IPS-NIHi7 (cell line): Measurements from ENCODE around the gene FUBP3.
A peak's percentile ranks its signal among the peaks of the same experiment; 100 is the strongest.

Source experiments
- DNase-seq: peaks from one replicate; pipeline ENCODE4 v3.0.0; 2012; ENCODE audit warnings: mixed read lengths; ENCODE audit errors: extremely low spot score

Gene FUBP3, protein sequence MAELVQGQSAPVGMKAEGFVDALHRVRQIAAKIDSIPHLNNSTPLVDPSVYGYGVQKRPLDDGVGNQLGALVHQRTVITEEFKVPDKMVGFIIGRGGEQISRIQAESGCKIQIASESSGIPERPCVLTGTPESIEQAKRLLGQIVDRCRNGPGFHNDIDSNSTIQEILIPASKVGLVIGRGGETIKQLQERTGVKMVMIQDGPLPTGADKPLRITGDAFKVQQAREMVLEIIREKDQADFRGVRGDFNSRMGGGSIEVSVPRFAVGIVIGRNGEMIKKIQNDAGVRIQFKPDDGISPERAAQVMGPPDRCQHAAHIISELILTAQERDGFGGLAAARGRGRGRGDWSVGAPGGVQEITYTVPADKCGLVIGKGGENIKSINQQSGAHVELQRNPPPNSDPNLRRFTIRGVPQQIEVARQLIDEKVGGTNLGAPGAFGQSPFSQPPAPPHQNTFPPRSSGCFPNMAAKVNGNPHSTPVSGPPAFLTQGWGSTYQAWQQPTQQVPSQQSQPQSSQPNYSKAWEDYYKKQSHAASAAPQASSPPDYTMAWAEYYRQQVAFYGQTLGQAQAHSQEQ

DNA sequence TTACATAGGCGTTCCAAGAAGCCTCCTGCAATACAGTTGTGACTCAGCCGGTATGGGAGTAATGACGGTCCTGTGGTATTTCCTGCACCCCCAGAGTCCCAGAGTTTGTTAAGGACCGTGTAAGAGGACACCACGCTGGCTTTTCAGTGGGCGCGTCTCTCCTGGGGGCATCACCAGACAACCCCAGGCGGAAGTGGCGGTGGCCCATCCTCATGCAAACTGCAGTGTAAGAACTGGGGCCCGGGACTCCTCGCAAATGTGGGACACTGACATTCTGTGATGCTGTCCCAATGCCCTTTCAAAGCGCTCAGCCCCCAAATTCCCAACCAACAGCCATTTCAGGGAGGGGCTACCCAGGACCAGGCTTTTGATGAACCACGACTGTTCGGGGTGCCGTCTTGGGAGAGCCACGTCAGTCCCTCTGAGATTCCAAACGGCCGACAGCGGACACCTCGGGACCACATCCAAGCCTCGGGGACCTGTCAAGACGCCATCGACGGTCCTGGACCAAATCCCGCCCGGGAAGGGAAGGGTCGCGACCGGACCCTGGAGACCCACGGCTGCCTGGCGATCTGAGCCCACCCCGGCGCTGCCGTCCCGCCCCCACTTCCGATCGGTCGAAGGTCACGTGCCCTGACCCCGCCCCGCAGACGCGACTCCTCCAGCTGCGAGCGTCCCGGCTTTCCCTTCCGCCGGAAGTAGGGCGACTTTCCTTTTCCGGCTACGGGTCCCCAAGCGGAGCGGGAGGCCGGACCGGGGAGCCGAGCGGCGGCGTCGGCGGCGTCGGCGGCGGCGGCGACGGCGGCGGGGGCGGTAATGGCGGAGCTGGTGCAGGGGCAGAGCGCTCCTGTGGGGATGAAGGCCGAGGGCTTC lies at the start of gene FUBP3:
Gene FUBP3, plus strand, starts transcription at position 713 of the 873 bp plus-strand sequence. Its CDS starts 104 bp downstream, at position 817.
- DNase-seq = peak; percentile 99

DNA sequence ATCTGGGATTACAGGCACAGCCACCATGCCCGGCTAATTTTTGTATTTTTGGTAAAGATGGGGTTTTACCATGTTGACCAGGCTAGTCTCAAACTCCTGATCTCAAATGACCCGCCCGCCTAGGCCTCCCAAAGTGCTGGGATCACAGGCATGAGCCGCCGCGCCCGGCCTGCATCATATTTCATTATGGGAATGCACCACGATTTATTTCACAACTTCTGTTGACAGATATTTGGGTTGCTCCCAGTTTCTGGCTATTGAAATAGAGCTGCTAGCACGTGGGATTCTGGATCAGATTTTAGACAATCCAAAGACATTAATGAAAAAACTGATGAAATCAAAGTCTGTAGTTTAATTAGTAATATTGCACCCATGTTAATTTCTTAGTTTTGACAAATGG lies 48.4 kb upstream of the FUBP3 start:
- no peak for DNase-seq

DNA sequence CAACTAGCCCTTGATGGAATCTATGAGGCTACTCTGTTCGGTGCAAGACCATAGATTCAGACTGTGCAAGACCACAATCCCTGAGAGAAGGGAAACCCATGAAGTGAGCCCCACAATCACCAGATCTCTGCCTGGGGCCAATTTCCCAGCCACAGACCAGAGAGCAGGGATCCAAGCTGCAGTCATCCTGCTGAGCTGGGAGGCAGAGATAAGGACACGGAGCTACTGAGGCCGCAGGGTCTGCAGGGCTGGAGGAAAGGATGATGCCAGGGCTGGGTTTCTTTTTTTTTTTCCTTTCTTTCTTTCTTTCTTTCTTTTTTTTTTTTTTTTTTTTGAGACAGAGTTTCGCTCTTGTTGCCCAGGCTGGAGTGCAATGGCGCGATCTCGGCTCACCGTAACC lies 47.7 kb upstream of the FUBP3 start:
- no peak for DNase-seq

DNA sequence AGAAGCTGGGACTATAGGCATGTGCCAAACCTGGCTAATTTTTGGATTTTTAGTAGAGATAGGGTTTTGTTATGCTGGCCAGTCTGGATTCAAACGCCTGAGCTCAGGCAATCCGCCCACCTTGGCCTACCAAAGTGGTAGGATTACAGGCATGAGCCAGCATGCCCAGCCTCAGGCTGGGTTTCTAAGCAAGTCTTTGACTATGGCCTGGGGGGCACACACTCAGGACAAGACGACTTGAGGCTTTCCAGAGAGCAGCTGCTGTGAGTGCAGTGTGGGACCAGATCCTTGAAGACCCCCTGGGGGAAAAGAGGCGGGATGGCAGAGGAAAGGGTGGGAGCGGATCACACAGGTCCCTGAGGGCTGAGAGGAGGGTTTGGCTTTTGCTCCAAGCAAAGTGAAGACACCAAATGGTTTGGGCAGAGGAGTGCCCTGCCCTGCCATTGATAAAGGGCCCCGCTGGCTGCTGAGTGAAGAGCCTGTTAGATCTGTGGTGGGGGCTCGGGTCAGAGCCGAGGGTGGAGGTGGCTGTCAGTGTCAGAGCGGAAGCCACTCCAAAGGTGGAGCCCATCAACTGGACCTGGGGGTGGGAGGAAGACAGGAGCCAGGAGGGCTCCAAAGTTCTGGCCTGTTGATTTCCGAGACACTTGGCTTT lies 46.8 kb upstream of the FUBP3 start:
- DNase-seq = no peak

DNA sequence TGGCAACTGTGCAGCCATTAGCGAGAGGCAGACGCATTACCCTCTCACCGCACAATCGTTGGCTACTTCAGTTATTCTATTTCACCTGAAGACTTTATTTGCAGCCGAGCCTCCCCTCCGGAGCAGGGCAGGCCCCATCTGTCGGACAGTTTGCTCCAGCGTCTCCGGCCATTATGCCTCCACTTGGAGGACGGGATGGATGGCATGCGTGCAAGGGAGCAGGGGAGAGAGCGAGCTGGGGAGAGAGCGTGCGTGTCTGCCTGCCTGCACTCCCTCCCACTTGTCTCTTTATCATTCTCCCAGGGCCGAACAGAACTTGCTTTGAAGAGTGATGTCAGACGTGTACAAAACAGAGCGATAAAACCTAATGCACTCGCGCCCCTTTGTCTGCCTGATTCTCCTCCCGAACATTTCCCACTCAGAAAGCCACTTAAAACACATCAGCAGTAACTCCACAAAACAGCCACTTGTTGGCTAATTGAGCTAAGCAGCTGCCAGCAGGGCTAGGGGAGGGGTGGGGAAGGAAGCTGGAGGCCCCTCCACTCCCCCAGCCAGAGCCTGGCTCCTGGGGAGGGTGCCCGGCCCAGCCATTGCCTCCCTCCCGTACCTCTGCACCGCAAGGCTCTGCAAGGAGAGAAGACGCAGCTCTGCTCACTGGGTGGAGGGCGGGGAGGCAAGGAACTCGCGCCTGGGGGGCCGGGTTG lies 43.4 kb upstream of the FUBP3 start:
- no peak for DNase-seq

DNA sequence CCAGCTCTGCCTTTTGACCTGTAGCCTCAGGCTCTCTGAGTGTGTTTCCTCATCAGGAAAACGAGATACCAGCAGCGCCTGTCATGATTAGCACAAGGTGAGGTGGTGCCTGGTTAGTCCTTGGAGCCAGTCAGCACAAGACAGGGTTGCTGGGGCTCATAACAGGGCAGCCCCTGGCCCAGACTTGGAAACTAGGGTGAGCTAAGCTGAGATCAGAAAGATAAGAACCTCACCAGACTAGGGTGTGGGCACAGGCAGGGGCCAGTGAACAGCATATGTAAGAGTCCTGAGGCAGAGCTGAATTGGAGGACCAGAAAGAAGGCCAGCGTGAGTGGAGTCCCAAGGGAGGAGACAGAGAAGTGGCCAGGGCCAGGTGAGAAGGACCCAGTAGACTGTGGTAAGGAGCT lies 42.7 kb upstream of the FUBP3 start:
- DNase-seq = no peak

DNA sequence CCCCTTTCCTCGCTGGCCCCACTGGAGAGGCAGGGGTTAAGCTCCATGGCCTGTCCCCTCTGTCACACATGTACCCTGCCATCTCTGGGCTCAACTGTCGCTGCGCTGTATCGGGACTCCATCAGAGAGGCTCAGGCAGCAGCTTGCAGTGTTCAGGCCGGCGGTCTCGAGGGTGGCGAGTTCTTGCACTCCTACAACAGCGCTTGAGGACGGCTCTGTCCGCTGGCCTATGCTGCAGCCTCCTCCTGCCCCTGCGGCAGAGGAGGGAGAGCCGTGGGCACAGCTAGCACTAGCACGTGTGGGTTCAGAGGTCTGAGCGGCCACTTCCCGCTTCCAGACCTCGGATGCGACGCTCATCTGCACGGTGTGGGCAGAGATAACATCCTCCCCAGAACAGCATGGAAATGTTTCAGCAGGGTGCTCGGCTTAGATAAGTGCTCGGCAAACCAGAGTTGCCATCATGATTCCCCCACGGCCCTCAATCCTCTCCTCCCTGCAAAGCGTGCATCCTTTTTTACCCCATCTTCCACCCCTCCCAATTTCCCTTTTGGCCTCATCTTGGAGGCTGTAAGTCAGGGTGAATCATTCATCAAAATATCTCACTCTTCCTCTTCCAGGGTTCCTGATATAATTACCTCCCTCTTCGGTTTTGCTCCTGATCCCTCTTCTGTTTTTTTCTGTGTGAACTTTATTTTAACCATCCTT lies 41.9 kb upstream of the FUBP3 start:
- DNase-seq = no peak

DNA sequence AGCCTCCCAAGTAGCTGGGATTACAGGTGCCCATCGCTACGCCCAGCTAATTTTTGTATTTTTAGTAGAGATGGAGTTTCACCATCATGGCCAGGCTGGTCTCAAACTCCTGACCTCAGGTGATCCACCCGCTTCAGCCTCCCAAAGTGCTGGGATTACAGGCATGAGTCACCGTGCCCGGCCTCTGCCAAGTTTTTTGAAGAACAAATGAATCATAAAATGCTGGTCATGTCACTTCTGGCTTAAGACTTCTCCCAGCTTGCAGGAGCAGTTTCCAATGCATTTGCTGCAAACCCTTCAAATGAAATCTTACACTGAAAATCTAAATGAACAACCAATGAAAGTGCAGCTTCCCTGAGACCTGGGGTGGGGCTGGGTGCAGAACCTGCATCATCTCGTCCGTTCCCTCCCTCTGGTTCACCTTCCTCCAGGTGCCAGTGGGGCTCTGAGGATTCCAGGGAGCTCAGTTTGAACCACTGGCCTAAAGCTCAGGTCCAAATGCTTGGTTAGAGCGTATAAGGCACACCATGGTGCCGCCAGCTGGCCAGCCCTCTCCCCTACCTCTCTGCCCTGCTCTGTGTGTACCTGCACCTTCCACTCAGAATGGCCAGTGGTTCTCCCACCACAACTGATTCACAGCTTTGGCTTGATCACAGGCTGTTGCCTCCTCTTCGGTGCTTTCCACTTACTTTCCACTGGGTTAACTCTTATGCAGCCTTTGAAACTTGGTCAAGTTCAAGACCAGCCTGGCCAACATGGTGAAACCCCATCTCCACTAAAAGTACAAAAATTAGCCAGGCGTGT lies 39.8 kb upstream of the FUBP3 start:
- no peak for DNase-seq

DNA sequence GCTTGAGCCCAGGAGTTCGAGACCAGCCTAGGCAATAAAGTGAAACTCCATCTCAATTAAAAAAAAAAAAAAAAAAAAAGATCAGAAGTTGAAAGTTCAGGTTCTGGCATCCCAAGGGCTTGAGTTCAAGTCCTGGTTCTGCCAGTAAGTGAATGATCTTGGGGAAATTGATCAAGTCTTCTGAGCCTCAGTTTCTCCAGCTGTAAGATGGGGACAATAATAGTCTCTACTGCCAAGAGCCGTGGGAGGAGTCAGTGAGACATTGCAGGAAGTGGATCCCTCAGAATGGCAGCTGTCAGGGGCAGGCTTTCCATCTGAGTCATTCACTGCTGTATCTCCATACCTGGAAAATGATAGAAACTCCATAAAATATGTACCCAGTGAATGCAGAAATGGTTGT lies 37.8 kb upstream of the FUBP3 start:
- DNase-seq = no peak

DNA sequence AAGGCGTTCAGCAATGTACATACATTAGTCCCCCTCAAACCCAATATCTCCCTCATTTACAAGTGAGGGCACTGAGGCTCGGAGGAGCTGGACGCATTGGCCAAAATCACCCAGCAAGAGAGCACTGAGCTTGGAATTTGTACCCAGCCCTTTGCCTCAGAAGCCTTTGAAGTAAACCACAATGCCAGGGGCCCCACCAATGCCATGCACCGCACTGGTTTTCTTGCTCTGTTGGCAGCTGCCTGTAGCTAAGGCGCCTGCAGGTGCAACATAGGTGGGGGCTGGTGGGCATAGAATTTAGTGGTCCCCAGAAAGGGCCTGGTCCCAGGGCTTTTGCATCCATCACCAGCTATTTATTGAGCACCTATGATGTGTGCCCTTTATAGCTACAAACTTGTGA lies 37.3 kb upstream of the FUBP3 start:
- no peak for DNase-seq

DNA sequence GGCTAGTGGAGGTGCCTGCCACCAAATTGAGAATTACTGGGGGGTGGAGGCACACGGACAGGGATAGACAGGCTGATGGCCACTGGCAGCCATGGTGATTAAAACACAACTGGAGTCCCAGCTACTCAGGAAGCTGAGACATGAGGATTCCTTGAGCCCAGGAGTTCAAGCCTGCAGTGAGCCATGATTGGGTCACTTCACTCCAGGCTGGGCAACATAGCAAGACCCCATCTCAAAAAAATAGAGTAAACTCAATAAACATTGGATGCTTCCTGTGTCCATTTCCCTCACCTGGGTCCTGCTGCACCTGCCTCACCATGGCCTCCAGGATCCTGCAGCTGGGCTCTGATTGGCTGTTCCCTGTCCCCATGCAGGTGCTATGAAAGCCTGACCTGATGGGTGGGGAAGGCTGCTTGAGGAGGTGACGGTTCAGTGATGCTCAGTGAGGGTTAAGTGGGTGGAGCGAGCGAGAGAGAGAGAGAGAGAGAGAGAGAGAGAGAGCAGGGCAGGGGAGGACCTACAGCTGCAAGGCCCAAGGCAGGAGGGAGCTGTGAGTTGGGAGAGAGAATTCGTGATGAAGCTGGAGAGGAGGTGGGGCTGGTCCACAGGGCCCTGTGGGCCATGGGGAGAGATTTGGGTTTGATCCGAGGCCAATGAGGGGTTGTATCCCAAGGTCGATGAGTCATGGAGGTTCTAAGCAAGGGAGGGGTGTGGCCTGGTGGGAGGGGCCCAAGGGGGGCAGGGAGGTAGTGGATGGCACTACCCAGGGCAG lies 36.7 kb upstream of the FUBP3 start:
- DNase-seq = no peak

DNA sequence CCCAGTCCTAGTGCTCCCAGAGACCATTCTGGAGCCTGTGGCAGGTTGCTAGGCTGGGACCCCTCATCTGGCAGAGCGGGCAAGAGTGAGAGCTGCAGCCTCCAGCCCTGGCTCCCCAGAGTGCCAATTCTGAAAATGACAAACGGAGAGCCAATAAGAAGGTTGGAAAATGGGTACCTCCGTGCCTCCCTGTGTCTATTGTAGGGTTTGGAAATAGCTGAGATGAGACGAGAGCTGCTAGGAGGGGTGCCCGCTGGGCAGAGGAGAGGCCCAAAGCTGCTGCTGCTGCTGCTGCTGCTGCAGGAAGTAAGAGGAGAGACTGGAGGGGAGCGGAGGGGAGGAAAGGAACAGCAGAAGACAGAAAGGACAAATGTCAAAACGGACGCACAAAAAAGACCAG lies 36.0 kb upstream of the FUBP3 start:
- no peak for DNase-seq

DNA sequence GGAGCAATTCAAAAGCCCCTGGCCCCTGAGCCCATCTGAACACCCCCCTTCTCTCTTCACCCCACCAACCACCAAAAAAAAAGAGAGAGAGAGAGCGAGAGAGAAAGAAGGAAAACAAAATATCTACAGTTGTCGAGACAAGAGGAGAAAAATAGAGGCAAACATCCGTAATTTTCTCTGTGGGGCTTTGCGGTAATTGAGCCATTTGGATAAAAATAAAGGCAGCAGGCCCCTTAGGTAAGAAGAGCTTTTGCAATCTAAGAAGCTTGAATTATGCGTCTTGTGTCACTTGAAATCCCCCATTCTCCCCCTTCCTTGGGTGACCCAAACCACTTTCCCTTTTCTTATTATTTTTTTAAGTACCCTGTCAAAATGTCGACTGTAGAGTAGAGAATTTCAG lies 35.5 kb upstream of the FUBP3 start:
- no peak for DNase-seq

DNA sequence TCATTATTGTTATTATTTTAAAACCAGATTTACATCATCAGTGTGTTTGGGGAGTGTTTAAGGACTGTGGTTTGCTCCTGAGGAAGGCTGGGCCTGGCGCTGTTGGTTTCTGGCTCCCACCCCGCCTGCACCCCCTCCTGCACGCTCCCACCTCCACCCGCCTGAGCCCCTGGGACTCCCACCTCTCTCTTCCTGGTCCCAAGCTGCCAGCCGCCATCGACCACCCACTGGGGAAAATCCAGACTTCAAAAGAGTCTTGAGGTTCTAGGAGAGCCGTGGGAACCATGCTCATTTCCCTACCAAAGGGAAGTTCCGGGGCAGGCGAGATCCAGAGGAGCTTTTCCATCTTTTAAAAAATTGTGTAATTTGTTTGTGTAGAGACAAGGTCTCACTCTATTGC lies 35.0 kb upstream of the FUBP3 start:
- DNase-seq = no peak

DNA sequence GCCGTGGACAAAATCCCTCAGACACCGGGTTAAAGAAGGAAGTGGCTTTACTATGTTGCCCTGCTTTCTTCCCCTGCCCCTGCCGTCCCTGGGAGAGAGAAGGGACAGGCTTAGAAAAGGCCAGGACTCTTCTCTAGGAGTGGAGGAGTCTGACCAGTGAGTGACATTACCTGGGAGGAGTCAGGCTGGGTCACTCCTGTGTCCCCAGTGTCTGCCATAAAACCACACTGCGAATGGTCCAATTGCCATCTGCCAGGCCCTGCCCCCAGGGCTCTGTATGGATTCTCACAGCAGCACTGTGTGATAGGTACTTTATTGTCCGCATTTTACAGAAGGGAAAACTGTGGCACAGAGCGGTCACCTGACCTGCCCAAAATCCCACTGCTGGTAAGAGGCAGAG lies 31.3 kb upstream of the FUBP3 start:
- DNase-seq = no peak

DNA sequence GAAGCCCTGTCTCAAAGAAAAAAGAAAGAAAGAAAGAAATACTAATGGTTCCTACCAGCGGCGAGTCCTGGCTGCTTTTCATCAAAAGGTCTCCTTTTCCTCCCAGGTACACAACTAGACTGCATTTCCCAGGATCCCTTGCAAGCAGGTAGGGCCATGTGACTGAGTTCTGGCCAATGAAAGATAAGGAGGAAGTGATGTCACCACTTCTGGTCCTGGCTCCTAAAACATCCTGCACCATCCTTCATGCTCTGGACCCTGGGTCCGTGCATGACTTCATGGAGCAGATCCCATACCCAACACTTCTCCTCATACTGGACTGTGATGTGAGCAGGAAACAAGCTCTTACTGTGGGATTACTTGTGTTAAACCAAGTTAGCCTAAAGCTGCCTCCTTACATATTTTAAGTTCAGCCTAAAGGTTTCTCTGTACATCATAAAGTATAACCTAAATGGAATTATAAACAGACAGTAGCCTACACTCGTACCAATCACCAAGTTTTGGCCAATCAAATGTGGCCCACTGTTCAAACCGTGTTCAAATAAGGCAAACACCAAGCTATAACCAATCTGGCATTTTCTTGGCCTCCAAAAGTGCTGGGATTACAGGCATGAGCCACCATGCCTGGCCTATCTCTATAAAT lies 30.2 kb upstream of the FUBP3 start:
- no peak for DNase-seq

DNA sequence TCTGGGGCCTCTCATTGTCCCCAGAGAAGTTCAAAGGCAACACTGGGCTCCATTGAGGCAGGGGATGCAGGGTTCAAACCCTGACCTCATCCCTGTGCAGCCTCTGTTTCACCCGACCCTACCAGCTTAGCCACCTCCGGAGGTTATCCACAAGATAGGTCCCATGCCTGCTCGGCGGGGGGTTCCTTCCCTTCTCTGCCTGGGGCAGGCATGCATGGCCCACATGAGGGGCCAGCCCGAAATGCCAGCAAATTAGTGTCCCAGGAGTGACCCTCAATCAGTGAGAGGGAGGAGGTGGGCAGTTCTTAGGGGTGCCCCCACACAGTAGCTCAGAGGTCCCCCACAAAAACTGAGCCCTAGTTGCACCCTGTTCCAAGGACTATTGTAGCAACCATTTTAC lies 24.8 kb upstream of the FUBP3 start:
- no peak for DNase-seq

DNA sequence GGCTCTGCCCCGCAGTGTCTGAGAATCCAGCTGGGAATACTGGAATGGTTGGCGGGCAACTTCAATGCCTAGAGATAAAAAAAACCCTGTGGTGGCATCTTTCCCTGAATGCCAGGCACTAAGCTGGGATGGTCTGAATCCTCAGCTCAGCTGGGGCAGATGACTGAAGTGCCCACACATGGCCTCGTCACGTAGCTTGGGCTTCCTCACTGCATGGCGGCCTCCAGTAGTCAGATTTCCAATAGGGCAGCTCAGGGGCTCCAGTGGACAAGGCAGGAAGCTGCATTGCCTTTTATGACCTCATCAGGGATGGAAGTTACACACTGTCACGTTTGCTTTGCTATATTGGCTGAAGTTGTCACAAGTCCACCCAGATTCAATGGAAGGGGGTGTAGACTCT lies 24.3 kb upstream of the FUBP3 start:
- no peak for DNase-seq

DNA sequence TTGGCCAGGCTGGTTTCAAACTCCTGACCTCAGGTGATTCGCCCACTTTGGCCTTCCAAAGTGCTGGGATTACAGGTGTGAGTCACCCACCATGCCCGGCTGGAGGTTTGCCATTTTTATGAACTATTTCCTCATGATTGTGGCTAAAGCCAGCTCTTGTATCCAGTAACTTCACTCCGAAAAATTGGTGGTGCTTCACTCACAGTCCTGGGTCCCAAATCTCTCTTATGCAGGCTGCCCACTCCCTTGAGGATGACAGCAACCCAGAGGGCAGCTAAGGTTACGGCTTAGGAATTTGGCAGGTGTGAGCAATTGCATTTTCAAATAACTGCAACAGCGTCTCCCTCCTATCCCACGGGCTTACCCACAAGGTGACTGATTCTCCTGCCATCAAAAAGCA lies 23.4 kb upstream of the FUBP3 start:
- DNase-seq = no peak
